Measurements from ENCODE around the gene SPEF1. TPM values are rescaled to one million over a fixed set of nuclear protein-coding genes. Genes with fewer than 3 reads are reported as not detected.

SPEF1 gene
- total and polyA plus RNA-seq, 2 of the 4 experiments (the other 2 are of a cell fraction) = 0.15 TPM; not detected in 1

DNA sequence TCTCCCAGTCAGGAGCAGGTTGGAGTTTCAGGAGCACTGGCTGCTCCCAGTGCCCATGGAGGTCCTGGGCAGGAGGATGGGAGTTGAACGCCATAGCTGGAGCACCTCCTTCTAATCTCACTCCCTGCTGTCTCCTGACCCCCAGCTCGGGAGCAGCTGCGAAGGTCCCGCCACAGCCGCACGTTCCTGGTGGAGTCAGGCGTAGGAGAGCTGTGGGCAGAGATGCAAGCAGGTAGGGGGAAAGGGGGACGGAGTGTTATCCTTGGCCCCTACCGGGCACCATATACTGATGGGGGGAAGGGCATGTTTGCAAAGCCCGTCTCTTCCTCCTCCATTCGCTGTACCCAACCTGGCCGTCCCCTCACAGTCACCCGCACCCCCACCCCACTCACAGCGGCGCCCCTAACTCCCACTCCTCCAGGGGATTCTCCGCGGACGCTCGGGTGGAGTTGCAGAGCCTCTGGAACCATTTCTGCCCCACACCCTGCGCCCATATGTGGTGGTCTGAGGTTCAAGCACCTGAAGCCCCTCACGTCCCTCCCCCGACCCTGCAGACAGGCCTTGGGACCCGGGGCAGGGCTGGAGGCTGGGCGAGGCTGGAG lies 32.1 kb downstream of the SPEF1 start:
- no peak overlapping the region for H4K8ac ChIP-seq (ENCODE audit: low read depth in 2 of 2, low read length in 2 of 2)
- H3K4me3 ChIP-seq (ENCODE audit: insufficient read depth, low read depth, low read length) = no peak overlapping the region
- H3K9ac ChIP-seq (ENCODE audit: low read depth, low read length) = no peak overlapping the region
- in situ Hi-C loops (cut with MboI; ENCODE audit: low sequenced_read_pairs) = no loop called here
- DNase-seq (no peak), ATAC-seq (ENCODE audit: low read depth) (no peak)
- H3K9me1 ChIP-seq (ENCODE audit: insufficient read depth, low read length) = no peaks in the 10 kb centered on the region
- 0 out of 2 replicates have a peak, but pooled peaks cover 6% of the 10 kb centered on the region for H4K20me1 ChIP-seq (ENCODE audit: insufficient read depth, low read length)
- no peak overlapping the region for H4K5ac ChIP-seq (ENCODE audit: low read depth, low read length)
- dilution Hi-C loops (cut with HindIII; ENCODE audit: low sequenced_read_pairs, unreplicated experiment) = no loop called here
- peaks cover 2% of the 10 kb centered on the region for H3K36me3 ChIP-seq (ENCODE audit: control insufficient read depth, insufficient read depth, low read length)
- BruUV-seq (replicated peaks) = no TSS peak
- H3K4ac ChIP-seq (ENCODE audit: low read depth, low read length) = no peak overlapping the region
- no peak overlapping the region for H2AK5ac ChIP-seq (ENCODE audit: low read depth, low read length)
- no peak overlapping the region for H3K14ac ChIP-seq (replicated peaks; ENCODE audit: low read depth, low read length)
- no peak overlapping the region for H2BK20ac ChIP-seq (ENCODE audit: low read depth, low read length)
- TF ChIP-seq CHD1 (IDR thresholded peaks at IDR 0.05; ENCODE audit: low read depth, low read length) = no peak
- no peak overlapping the region for H2AK9ac ChIP-seq (replicated peaks; ENCODE audit: low read depth, low read length, poor library complexity)
- peaks cover 9% of the 10 kb centered on the region for H3K27me3 ChIP-seq (ENCODE audit: control insufficient read depth, insufficient read depth, low read length)
- no peaks in the 10 kb centered on the region for H3K79me1 ChIP-seq (ENCODE audit: low read depth in 1 of 2, low read length in 2 of 2)
- POLR2A ChIA-PET (ENCODE audit: unreplicated experiment) = no interaction called here
- H3K4me1 ChIP-seq (ENCODE audit: control insufficient read depth, insufficient read depth, low read length) = no peaks in the 10 kb centered on the region
- H3K23ac ChIP-seq (ENCODE audit: low read depth, low read length) = no peak overlapping the region
- no peak overlapping the region for H3K56ac ChIP-seq (ENCODE audit: extremely low read depth, insufficient read depth, low read length)
- H4K91ac ChIP-seq (ENCODE audit: insufficient read depth, low read depth, low read length) = no peak overlapping the region
- CTCF ChIA-PET = interaction anchor here (1.3 kb wide), 1 partner anchor 72 kb away, joined by 3 read pairs; no protein-coding TSS in a partner anchor
- H3K18ac ChIP-seq (ENCODE audit: low read depth, low read length) = no peak overlapping the region
- H3K4me2 ChIP-seq (ENCODE audit: low read depth, low read length) = no peak overlapping the region
- no peak overlapping the region for H3K27ac ChIP-seq (ENCODE audit: insufficient read depth, low read length)
- no peak overlapping the region for H2BK15ac ChIP-seq (ENCODE audit: low read depth, low read length)
- no peak overlapping the region for H2BK5ac ChIP-seq (ENCODE audit: low read depth, low read length, poor library complexity, severe bottlenecking)
- 35% methylated on average over 2 of the region's 24 CpGs; no CpG with 5 or more reads in 1 of the 2 experiments for WGBS, 2 experiments (ENCODE audit: extremely low coverage in 2 of 2, insufficient read length in 1 of 2)
- intact Hi-C loops (cut with micrococcal nuclease) = no loop called here
- H3K9me3 ChIP-seq (ENCODE audit: control insufficient read depth, insufficient read depth, low read length) = no peaks in the 10 kb centered on the region
- H2AFZ ChIP-seq (replicated peaks; ENCODE audit: low read length, poor library complexity) = no peak overlapping the region
- H2BK120ac ChIP-seq (ENCODE audit: low read depth, low read length) = no peak overlapping the region

Measured in IMR-90 (cell line).